Medulla oblongata (tissue), 1 donor: ENCODE results near the gene SERP2.
"Not testable (repeated sequence)": the region's sequence is repeated elsewhere in the genome, so short reads cannot be mapped to it uniquely, and the experiment has no call there.

Source experiments
- DNase-seq: peaks from one replicate; pipeline ENCODE4 v3.0.0-alpha.2; 2015; ENCODE audit errors: extremely low spot score

The SERP2 gene

DNA sequence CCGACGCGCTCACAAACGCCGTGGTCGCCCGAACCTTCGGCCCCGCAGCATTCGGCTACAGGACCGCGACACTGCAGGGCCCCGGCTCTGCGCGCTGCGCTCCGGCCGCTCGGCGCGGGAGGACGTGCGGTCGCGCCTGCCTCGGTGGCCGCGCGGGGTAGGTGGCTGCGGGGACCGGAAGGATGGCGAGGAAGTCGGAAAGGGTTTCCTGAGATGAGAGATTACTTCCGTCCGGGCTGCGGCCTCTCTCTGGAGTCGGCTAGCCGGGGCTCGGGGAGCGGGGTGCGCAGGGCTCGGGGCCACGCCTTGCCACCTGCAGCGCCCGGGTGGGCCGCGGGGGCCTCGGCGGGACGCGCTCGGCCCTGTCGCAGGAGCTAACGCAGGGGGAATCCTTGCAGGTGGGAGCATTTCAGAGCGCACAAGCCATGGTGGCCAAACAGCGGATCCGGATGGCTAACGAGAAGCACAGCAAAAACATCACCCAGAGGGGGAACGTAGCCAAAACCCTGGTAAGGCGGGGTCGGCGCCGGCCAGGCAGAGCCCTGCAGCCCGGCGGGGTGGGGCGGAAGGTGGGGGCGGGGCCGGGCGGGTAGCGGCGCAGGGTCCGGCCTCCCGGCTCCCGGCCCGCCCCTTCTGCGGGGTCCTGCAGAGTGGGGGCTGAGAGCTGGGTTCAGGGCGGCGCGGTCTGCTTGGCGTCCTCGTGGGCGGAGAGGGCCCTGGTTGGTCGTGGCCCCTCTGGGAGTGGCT, at the start of gene SERP2:
SERP2 (plus strand) TSS at position 224 of the 747 bp plus-strand sequence; CDS start at position 426, 202 bp downstream.
- peak; percentile 32 for DNase-seq

DNA sequence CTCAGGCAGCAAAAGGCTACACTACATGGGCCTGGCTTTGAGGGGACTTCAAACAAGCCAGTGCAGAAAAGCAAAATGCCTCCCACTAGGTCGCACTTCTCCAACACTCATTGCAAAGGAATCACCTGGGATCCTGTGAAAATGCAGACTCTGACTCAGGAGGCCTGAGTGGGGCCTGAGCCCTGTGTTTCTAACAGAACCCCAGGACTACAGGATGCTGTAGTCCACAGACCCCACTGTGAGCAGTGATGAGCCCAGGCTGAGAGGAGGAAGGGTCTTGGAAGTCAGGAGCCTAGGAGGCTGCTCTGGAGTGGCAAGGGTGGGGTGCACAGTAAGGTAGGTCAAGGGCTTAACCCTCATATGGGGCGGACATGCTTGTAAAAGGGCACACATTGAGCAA, 46.7 kb upstream of the SERP2 start:
- no peak for DNase-seq

DNA sequence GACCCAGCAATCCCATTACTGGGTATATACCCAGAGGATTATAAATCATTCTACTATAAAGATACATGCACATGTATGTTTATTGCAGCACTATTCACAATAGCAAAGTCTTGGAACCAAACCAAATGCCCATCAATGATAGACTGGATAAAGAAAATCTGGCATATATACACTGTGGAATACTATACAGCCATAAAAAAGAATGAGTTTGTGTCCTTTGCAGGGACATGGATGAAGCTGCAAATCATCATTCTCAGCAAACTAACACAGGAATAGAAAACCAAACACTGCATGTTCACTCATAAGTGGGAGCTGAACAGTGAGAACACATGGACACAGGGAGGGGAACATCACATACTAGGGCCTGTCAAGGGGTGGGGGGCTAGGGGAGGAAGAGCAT, 44.6 kb upstream of the SERP2 start:
- not testable (repeated sequence) for DNase-seq

DNA sequence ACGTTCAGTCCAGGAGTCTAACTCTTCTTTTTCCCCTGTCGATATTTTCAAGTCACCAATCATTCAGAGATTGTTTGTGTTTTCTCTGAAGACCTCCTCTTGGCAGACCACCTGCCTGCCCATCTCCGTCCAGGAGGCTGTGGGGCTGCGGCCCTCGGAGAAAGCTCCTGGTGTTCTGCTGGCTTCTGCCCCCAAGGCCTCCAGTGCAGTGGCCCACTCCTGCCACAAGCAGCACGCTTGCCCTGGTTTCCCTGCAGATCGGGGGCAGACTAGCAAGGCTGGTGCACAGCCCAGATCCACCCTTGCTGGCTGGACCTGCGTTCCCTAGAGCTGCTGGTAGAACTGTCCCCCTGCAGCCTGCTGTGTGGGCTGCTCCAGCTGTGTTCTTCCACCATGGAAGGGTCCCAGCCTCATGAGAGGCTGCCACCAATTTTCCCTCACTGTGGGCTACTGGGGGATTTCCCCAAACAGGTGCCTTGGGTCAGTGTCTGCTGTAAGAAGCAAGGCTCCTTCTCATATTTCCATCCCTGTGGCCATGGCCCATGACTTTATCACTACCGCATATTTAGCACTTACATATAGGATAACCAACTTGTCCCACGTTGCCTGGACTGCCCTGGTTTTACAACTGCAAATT, 43.6 kb upstream of the SERP2 start:
- DNase-seq, result no peak

DNA sequence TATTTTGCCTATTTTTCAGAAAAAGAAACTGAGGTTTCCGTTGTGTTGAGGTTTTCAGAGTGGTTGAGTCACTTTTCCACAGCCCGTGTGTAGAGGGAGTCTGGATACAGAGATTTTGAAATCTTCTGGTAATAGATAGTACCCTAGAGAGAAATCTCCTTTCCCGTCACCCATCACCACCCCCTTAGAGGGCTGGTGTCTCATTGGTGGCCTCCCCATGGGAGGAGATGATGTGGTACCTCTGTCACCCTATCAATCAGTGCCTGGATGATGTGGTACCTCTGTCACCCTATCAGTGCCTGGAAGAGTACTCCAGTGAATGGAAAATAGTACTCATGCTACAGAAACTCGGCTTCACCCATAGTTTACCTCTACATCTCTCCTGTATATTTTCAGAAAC, 42.2 kb upstream of the SERP2 start:
- DNase-seq, result no peak

- peak; percentile 67 for DNase-seq
Observed at GRCh38 chr13:44331912-44332851, 41.4 kb upstream of the SERP2 start.

- DNase-seq, result no peak
Observed at GRCh38 chr13:44333950-44334655, 39.5 kb upstream of the SERP2 start.

GRCh38 chr13:44334751-44335150, 38.9 kb upstream of the SERP2 start:
- DNase-seq, result no peak

DNA sequence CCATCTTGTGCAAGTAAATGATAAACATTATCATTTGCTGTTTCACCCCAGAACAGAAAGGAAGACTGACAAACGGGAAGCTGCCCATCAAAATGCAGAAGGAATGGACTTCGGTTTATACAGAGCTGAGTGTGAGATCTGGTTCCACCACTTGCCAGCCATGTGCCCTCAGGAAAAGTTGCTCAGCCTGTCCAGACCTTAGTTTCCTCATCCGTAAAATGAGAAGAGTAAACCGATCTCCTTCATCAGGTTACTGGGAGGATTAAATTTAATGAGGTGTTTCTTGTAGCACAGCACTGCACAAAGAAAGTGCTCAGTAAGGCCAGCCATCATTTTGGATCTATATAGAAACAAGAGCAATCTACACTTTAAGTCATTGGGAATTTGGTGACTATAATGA, 36.7 kb upstream of the SERP2 start:
- no peak for DNase-seq

DNA sequence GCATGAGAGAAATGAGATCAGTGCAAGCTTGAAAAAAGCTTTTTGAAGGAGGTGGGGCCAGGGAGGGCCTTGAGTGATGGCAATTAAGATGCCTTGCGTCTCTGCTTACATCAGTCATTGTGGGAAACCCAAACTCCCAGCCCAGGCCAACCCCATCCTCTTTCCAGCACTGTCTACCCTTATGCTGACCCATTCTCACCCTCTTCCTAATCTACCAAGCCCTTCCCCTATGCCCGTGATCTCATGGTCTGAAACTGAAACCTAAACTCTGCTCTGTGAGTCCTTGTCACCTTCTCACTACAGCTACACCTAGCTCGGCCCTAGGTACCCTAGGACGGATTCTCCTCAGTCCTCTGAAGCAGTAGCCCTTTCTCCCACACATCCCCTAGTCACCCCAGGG, 36.0 kb upstream of the SERP2 start:
- no peak for DNase-seq

- DNase-seq, result no peak
Observed at GRCh38 chr13:44340508-44340907, 33.1 kb upstream of the SERP2 start.

GRCh38 chr13:44342741-44343140, 30.9 kb upstream of the SERP2 start:
- no peak for DNase-seq

DNA sequence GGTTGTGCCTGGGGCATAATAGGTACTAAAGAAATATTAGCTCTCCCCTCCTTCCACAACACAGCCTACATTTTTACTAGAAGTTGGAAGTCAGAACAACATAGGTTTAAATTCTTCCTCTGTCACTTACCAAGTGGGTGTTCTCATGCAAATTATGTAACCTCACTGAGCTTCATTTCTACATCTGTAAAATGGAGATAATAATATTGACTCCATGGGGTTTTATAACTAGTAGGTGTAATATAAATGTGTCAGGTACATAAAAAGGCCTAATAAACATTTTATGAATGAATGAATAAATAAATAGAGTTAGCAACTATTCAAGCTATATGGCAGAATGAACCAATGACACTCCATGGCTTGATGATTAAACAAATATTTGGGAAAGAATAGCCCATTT, 27.1 kb upstream of the SERP2 start:
- no peak for DNase-seq

GRCh38 chr13:44347301-44347700, 26.3 kb upstream of the SERP2 start:
- DNase-seq, result no peak

GRCh38 chr13:44347949-44348348, 25.7 kb upstream of the SERP2 start:
- no peak for DNase-seq

GRCh38 chr13:44350775-44351504, 22.7 kb upstream of the SERP2 start:
- no peak for DNase-seq

DNA sequence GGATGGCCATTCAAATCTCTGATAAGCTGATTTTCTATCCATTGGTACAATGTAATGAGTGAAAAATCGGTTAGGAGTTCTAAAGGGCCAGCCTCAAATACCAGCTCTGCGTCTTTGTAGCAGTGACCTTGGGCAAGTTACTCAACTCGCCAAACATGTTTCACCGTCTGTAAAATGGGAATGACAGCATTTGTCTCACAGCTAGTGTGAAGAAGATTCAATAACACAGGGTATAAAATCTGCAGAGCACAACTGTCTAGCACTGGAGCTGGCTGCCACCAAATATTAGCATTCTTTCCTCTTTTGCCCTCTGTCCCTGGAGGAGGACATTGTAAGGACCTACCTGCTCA, 22.1 kb upstream of the SERP2 start:
- no peak for DNase-seq

- DNase-seq, result no peak
Observed at GRCh38 chr13:44352202-44352601, 21.4 kb upstream of the SERP2 start.

DNA sequence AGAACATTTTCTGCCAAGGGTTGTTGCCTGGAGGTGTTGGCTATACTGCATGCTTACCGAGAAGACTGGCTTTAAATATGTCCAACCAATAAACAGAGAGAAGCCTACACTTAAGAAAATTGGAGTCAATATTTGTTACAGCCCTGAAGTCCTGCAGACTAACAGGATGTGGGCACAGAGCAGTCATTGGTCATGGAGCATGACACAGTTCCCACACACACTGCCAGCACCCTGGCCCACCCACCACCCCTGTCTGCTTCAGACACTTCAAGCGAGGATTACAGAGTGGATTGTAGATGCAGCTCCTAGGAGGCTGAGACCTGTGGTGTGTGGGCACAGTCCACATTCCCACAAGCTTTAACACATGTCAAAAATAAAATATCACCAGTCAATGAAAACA, 21.0 kb upstream of the SERP2 start:
- no peak for DNase-seq

DNA sequence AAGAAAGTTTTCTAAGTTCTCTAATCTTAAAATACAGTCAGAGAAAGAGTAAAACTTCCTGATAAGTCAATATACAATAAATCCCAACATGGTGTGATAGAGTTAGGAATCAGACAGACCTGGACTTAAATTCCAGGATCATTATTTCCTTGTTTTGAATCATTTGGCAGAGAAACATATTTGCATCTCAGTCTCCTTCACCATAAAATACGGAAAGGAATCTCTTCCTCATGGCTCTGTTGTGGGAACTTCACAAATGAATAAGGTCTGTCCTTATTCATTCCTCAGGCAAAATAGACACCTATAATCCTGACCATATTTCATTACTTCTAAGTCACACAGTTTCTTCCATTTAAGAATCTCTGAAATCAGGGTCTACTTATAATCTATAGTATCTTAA, 19.3 kb upstream of the SERP2 start:
- no peak for DNase-seq

DNA sequence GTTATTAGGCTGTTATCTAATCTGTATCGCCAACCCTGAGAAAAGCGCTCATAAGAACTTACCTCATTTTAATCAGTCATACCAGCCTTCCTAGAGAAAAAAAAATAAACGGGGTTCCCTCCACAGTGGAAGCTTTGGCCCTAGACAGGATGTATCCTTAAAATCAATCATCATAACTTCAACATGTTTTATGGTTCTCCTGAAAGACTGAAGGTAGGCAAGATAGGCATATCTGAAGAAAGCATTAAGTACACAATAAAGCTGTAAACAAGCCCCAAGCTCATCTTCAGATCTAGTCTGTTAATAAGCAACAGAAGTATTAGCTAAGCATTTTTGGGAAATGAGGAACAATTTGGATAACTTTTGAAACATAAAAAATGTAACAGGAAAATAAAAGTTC, 18.7 kb upstream of the SERP2 start:
- DNase-seq, result no peak
